Activated naive CD4-positive, alpha-beta T cell treated with anti-CD3 and anti-CD28 coated beads, Interleukin-2, amount 50 U/mL, for 24 hours (primary cell): ENCODE data around the gene CAPN8.
A peak's percentile ranks its signal among the peaks of the same experiment; 100 is the strongest.

Source experiments
- H3K27ac Mint-ChIP-seq: one replicate; pipeline ENCODE4 v1.8.0; 2021; ENCODE audit warnings: mild to moderate bottlenecking, mixed read lengths
- H3K27me3 Mint-ChIP-seq: one replicate; pipeline ENCODE4 v1.8.0; 2021; ENCODE audit warnings: mixed read lengths
- H3K36me3 Mint-ChIP-seq: one replicate; pipeline ENCODE4 v1.8.0; 2021; ENCODE audit warnings: mixed read lengths
- H3K4me1 Mint-ChIP-seq: one replicate; pipeline ENCODE4 v1.8.0; 2021; ENCODE audit warnings: mixed read lengths
- H3K4me3 Mint-ChIP-seq: one replicate; pipeline ENCODE4 v1.8.0; 2021; ENCODE audit warnings: mild to moderate bottlenecking, mixed read lengths
- H3K9me3 Mint-ChIP-seq: one replicate; pipeline ENCODE4 v1.8.0; 2021; ENCODE audit warnings: mixed read lengths

The CAPN8 gene

GRCh38 chr1:223649222-223649621 lies 16.3 kb downstream of the CAPN8 start:
- no peaks in the 10 kb centered on the region for H3K27me3 Mint-ChIP-seq
- H3K9me3 Mint-ChIP-seq: no peaks in the 10 kb centered on the region
- no peak overlapping the region for H3K27ac Mint-ChIP-seq
- H3K4me3 Mint-ChIP-seq: no peak overlapping the region
- H3K36me3 Mint-ChIP-seq: no peaks in the 10 kb centered on the region
- no peaks in the 10 kb centered on the region for H3K4me1 Mint-ChIP-seq

GRCh38 chr1:223647249-223647648 lies 18.3 kb downstream of the CAPN8 start:
- Mint-ChIP-seq H3K4me3 (no peak overlapping the region), H3K36me3 (no peaks in the 10 kb centered on the region), H3K9me3 (no peaks in the 10 kb centered on the region), H3K4me1 (no peaks in the 10 kb centered on the region), H3K27me3 (no peaks in the 10 kb centered on the region), H3K27ac (no peak overlapping the region)

DNA sequence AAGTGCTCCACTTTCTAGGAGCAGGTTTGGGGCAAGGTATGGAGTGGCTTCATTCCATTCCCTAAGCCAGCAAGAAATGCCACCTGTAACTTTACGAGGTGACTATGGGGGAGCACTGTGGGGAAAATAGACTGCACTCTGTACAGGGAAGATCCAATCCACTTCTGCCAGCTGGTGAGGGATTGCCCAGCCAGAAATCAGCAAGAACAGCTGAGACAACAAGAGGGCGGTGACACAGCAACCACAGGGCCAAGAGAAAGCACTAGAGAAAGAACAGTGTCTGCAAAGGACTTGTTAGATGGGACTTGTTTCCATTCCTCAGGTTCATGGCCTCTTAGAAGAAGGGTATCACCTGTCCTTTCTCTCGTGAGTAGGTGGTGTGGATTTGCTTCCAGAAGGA lies 19.6 kb downstream of the CAPN8 start:
- H3K9me3 Mint-ChIP-seq: peaks cover 7% of the 10 kb centered on the region
- no peak overlapping the region for H3K4me3 Mint-ChIP-seq
- no peaks in the 10 kb centered on the region for H3K27me3 Mint-ChIP-seq
- no peaks in the 10 kb centered on the region for H3K36me3 Mint-ChIP-seq
- H3K4me1 Mint-ChIP-seq: no peaks in the 10 kb centered on the region
- H3K27ac Mint-ChIP-seq: no peak overlapping the region

DNA sequence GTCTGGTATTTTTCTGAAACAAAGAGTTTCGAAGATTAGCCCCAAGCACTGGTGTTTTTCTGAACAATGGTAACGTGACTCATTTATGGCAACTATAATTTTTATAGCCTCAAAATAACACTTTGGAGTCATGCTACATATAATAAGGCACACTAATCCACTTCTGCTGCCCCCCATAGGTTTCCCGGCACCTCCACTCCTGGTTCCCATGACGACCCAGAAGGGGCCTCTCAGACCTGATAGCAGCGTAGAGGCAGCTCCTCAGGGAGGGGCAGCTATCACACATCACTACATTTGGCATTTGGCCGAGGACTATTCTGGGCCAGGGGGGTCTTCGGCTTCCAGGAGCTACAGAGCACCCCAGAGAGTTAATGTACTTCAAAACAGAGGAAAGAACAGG lies 23.3 kb downstream of the CAPN8 start:
- Mint-ChIP-seq H3K4me1 (peaks cover 3% of the 10 kb centered on the region), H3K4me3 (no peak overlapping the region)

DNA sequence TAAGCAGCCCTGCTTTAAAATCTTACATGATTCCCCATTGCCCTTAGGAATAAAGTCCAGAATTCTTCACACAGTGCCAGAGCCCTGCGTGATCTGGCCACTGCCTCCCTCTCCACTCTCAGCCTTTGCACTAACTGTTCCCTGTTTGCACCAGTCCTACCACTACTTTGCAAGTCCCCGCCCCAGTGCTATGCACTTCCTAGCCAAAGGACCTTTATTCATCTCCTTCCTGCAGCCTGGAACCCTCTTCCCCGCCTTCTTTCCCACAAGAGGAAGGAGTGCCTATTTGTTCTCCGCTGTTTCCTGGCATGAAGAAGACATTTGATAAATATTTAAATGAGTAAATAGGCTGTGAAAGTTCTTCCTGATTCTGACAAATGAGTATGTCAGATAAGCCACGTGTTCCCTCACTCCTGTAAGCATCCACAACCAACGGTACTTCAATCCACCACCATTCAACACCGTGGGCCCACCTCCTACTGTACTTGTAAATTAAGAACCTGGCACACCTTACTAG lies 23.9 kb downstream of the CAPN8 start:
- H3K4me3 Mint-ChIP-seq: no peak overlapping the region
- peaks cover 9% of the 10 kb centered on the region for H3K36me3 Mint-ChIP-seq
- H3K27me3 Mint-ChIP-seq: no peaks in the 10 kb centered on the region

More for the DNA sequence above, 23.3 kb downstream of the CAPN8 start:
- peaks cover 12% of the 10 kb centered on the region for H3K9me3 Mint-ChIP-seq
- H3K27me3 Mint-ChIP-seq: no peaks in the 10 kb centered on the region
- no peak overlapping the region for H3K27ac Mint-ChIP-seq
- H3K36me3 Mint-ChIP-seq: peaks cover 9% of the 10 kb centered on the region

GRCh38 chr1:223639331-223639749 lies 26.2 kb downstream of the CAPN8 start:
- Mint-ChIP-seq H3K27ac (no peak overlapping the region), H3K36me3 (peaks cover 9% of the 10 kb centered on the region), H3K4me1 (peaks cover 3% of the 10 kb centered on the region), H3K27me3 (no peaks in the 10 kb centered on the region), H3K9me3 (peaks cover 12% of the 10 kb centered on the region), H3K4me3 (no peak overlapping the region)

More for the DNA sequence above, 23.9 kb downstream of the CAPN8 start:
- peaks cover 12% of the 10 kb centered on the region for H3K9me3 Mint-ChIP-seq
- H3K4me1 Mint-ChIP-seq: peaks cover 3% of the 10 kb centered on the region
- H3K27ac Mint-ChIP-seq: peak overlapping the region; percentile 51

GRCh38 chr1:223635236-223635635 lies 30.3 kb downstream of the CAPN8 start:
- Mint-ChIP-seq H3K27ac (no peak overlapping the region), H3K27me3 (no peaks in the 10 kb centered on the region)

GRCh38 chr1:223634423-223634822 lies 31.1 kb downstream of the CAPN8 start:
- Mint-ChIP-seq H3K4me3 (no peak overlapping the region), H3K27me3 (no peaks in the 10 kb centered on the region), H3K36me3 (no peaks in the 10 kb centered on the region), H3K9me3 (peaks cover 5% of the 10 kb centered on the region), H3K4me1 (no peaks in the 10 kb centered on the region), H3K27ac (no peak overlapping the region)

More at GRCh38 chr1:223635236-223635635, 30.3 kb downstream of the CAPN8 start:
- Mint-ChIP-seq H3K4me1 (peaks cover 3% of the 10 kb centered on the region), H3K9me3 (peaks cover 5% of the 10 kb centered on the region), H3K4me3 (no peak overlapping the region), H3K36me3 (peaks cover 4% of the 10 kb centered on the region)

- Mint-ChIP-seq H3K4me3 (no peak overlapping the region), H3K4me1 (peaks cover 5% of the 10 kb centered on the region), H3K9me3 (peaks cover 5% of the 10 kb centered on the region), H3K27ac (no peak overlapping the region), H3K27me3 (no peaks in the 10 kb centered on the region), H3K36me3 (no peaks in the 10 kb centered on the region)
Observed at GRCh38 chr1:223631956-223632355, 33.5 kb downstream of the CAPN8 start.

GRCh38 chr1:223631473-223631872 lies 34.0 kb downstream of the CAPN8 start:
- Mint-ChIP-seq H3K4me1 (peaks cover 5% of the 10 kb centered on the region), H3K36me3 (no peaks in the 10 kb centered on the region), H3K27me3 (no peaks in the 10 kb centered on the region), H3K4me3 (no peak overlapping the region), H3K9me3 (peaks cover 5% of the 10 kb centered on the region), H3K27ac (no peak overlapping the region)

- Mint-ChIP-seq H3K9me3 (peaks cover 5% of the 10 kb centered on the region), H3K27ac (no peak overlapping the region), H3K4me1 (peaks cover 5% of the 10 kb centered on the region), H3K27me3 (no peaks in the 10 kb centered on the region), H3K4me3 (no peak overlapping the region), H3K36me3 (no peaks in the 10 kb centered on the region)
Observed at GRCh38 chr1:223629126-223629457, 36.4 kb downstream of the CAPN8 start.

- Mint-ChIP-seq H3K27me3 (no peaks in the 10 kb centered on the region), H3K4me3 (no peak overlapping the region), H3K36me3 (no peaks in the 10 kb centered on the region), H3K4me1 (peaks cover 5% of the 10 kb centered on the region), H3K9me3 (no peaks in the 10 kb centered on the region), H3K27ac (no peak overlapping the region)
Observed at GRCh38 chr1:223628233-223629125, 37.0 kb downstream of the CAPN8 start.

DNA sequence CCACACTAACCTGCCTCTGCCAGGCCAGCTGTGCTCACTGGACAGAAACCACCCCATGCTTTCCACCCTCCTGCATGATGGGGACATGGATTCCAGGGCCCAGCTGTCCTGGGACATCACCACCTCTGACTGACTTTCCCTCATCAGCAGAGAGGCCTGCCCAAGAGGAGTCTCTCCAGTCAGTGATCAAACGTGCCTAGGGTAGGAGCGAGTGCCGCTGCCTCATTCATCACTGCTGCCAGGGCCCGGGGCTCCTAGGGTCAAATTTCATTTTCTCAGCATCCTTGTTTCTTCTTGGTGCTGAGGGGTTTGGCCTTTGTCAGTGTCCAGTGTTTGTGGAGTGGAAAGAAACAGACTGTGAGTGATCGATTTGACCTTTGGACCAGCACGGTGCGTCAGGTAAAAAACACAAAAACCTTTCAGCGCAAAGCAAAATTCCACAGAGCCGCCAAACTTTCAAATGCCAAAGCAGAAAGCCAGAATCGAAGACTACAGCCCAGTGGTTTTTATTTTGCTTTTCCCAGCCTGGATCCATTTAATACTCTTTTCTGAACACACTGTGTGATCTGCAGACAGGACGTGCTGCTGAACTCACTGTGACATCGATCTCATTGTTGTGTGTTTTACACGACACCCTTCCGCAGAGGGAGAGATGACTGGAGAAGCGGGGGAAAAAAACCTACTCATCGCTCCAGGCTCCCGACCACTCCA lies 43.2 kb downstream of the CAPN8 start:
- H3K27ac Mint-ChIP-seq: no peak overlapping the region
- H3K9me3 Mint-ChIP-seq: no peaks in the 10 kb centered on the region
- H3K36me3 Mint-ChIP-seq: no peaks in the 10 kb centered on the region
- H3K4me3 Mint-ChIP-seq: no peak overlapping the region
- H3K4me1 Mint-ChIP-seq: no peaks in the 10 kb centered on the region
- H3K27me3 Mint-ChIP-seq: no peaks in the 10 kb centered on the region

- Mint-ChIP-seq H3K36me3 (no peaks in the 10 kb centered on the region), H3K4me3 (no peak overlapping the region), H3K27ac (no peak overlapping the region)
Observed at GRCh38 chr1:223621312-223621734, 44.2 kb downstream of the CAPN8 start.

GRCh38 chr1:223620297-223620897 lies 45.1 kb downstream of the CAPN8 start:
- H3K9me3 Mint-ChIP-seq: no peaks in the 10 kb centered on the region
- no peaks in the 10 kb centered on the region for H3K27me3 Mint-ChIP-seq
- no peaks in the 10 kb centered on the region for H3K36me3 Mint-ChIP-seq
- no peak overlapping the region for H3K27ac Mint-ChIP-seq
- no peak overlapping the region for H3K4me3 Mint-ChIP-seq
- no peaks in the 10 kb centered on the region for H3K4me1 Mint-ChIP-seq

More at GRCh38 chr1:223621312-223621734, 44.2 kb downstream of the CAPN8 start:
- H3K27me3 Mint-ChIP-seq: no peaks in the 10 kb centered on the region
- no peaks in the 10 kb centered on the region for H3K4me1 Mint-ChIP-seq
- H3K9me3 Mint-ChIP-seq: no peaks in the 10 kb centered on the region

GRCh38 chr1:223618680-223619079 lies 46.8 kb downstream of the CAPN8 start:
- no peak overlapping the region for H3K4me3 Mint-ChIP-seq
- H3K36me3 Mint-ChIP-seq: no peaks in the 10 kb centered on the region
- H3K9me3 Mint-ChIP-seq: no peaks in the 10 kb centered on the region
- no peaks in the 10 kb centered on the region for H3K27me3 Mint-ChIP-seq
- no peaks in the 10 kb centered on the region for H3K4me1 Mint-ChIP-seq
- no peak overlapping the region for H3K27ac Mint-ChIP-seq
